Mesendoderm (in vitro differentiated cells): ENCODE data around the gene TRPM2.

Source experiments
- DNase-seq: peaks from one replicate; pipeline ENCODE4 v3.0.0; 2013
- H2AK5ac ChIP-seq: 2 replicates; pipeline ENCODE4 v1.6.1; 2013; ENCODE audit warnings: low read length, inconsistent platforms
- H2BK120ac ChIP-seq: 2 replicates; pipeline ENCODE4 v1.6.1; 2013; ENCODE audit warnings: low read depth, mild to moderate bottlenecking, low read length, moderate library complexity, mixed read lengths
- H2BK15ac ChIP-seq: replicated peaks from 2 replicates; pipeline ENCODE4 v1.6.1; 2013; ENCODE audit warnings: low read depth, mild to moderate bottlenecking, moderate library complexity
- H2BK5ac ChIP-seq: 2 replicates; pipeline ENCODE4 v1.6.1; 2013; ENCODE audit warnings: low read length, inconsistent platforms
- H3K18ac ChIP-seq: 2 replicates; pipeline ENCODE4 v1.6.1; 2013; ENCODE audit warnings: mild to moderate bottlenecking, low read length, mixed read lengths
- H3K23ac ChIP-seq: one replicate; pipeline ENCODE4 v1.6.1; 2013; ENCODE audit warnings: low read length
- H3K27ac ChIP-seq: 2 replicates; pipeline ENCODE4 v1.5.1; 2013; ENCODE audit warnings: low read depth, mild to moderate bottlenecking, inconsistent platforms, low read length, moderate library complexity
- H3K27me3 ChIP-seq: 2 replicates; pipeline ENCODE4 v1.6.1; 2013; ENCODE audit warnings: low read length, control low read depth, mild to moderate bottlenecking, inconsistent platforms; ENCODE audit not compliant: insufficient read depth, poor library complexity
- H3K36me3 ChIP-seq: 2 replicates; pipeline ENCODE4 v1.6.1; 2013; ENCODE audit warnings: low read length, inconsistent platforms; ENCODE audit not compliant: control insufficient read depth, insufficient read depth
- H3K4ac ChIP-seq: one replicate; pipeline ENCODE4 v1.6.1; 2013; ENCODE audit warnings: low read depth, mild to moderate bottlenecking, low read length, moderate library complexity
- H3K4me1 ChIP-seq: 2 replicates; pipeline ENCODE4 v1.6.1; 2013; ENCODE audit warnings: low read depth, low read length, inconsistent platforms; ENCODE audit not compliant: control insufficient read depth
- H3K4me2 ChIP-seq: 2 replicates; pipeline ENCODE4 v1.6.1; 2013; ENCODE audit warnings: low read length
- H3K4me3 ChIP-seq: 2 replicates; pipeline ENCODE4 v1.5.1; 2013; ENCODE audit warnings: mild to moderate bottlenecking, low read length
- H3K56ac ChIP-seq: one replicate; pipeline ENCODE4 v1.6.1; 2013; ENCODE audit warnings: low read length
- H3K79me1 ChIP-seq: 2 replicates; pipeline ENCODE4 v1.6.1; 2013; ENCODE audit warnings: low read length, inconsistent platforms
- H3K79me2 ChIP-seq: 2 replicates; pipeline ENCODE4 v1.6.1; 2013; ENCODE audit warnings: mild to moderate bottlenecking, low read length; ENCODE audit not compliant: control insufficient read depth, insufficient read depth
- H3K9ac ChIP-seq: 2 replicates; pipeline ENCODE4 v1.6.1; 2013; ENCODE audit warnings: low read length, inconsistent platforms
- H4K5ac ChIP-seq: one replicate; pipeline ENCODE4 v1.6.1; 2013; ENCODE audit warnings: low read length
- H4K8ac ChIP-seq: one replicate; pipeline ENCODE4 v1.6.1; 2013; ENCODE audit warnings: low read depth, mild to moderate bottlenecking, control low read depth, low read length, moderate library complexity
- WGBS: extraction: QIAGEN DNeasy Blood & Tissue Kit; methylation state at CpG from one replicate; pipeline ENCODE4 v1.1.7; 2013; ENCODE audit warnings: low lambda C conversion rate, missing lambda C conversion rate; ENCODE audit not compliant: insufficient coverage; ENCODE audit errors: extremely low coverage; 5-methylcytosine and 5-hydroxymethylcytosine counted together

The TRPM2 gene

GRCh38 chr21:44375281-44375651, 21.8 kb downstream of the TRPM2 start:
- Histone ChIP-seq H2BK5ac (no peak overlapping the region), H2BK15ac (no peak overlapping the region), H4K5ac (no peak overlapping the region), H3K9ac (no peak overlapping the region), H3K4me1 (no peaks in the 10 kb centered on the region), H2AK5ac (no peak overlapping the region), H3K4ac (no peak overlapping the region), H3K56ac (no peak overlapping the region), H3K27me3 (no peaks in the 10 kb centered on the region), H3K36me3 (no peaks in the 10 kb centered on the region), H2BK120ac (no peak overlapping the region), H3K4me3 (no peak overlapping the region), H3K23ac (no peak overlapping the region), H4K8ac (no peak overlapping the region), H3K18ac (no peak overlapping the region), H3K79me1 (no peaks in the 10 kb centered on the region), H3K27ac (no peak overlapping the region), H3K4me2 (no peak overlapping the region), H3K79me2 (no peaks in the 10 kb centered on the region)
- no CpG with 5 or more reads among the region's 10 CpGs for WGBS
- DNase-seq = no peak

DNA sequence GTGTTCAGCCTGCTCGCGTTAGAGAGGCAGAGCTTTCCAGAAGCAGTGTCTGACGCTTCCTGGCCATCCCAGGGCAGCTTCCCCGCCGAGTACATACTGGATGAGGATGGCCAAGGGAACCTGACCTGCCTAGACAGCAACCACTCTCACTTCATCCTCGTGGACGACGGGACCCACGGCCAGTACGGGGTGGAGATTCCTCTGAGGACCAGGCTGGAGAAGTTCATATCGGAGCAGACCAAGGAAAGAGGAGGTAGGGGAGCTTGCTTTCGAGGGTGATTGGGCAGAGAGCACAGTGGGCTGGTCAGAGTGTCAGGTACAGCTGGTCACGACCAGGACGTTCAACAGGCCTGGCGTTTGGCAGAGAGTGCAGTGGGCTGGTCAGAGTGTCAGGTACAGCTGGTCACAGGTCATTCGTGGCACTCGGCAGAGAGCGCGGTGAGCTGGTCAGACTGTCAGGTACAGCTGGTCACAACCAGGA, 22.4 kb downstream of the TRPM2 start:
- no peak for DNase-seq
- H2BK15ac ChIP-seq = no peak overlapping the region

GRCh38 chr21:44376606-44377005, 23.2 kb downstream of the TRPM2 start:
- H2BK5ac ChIP-seq = no peak overlapping the region
- no peaks in the 10 kb centered on the region for H3K79me2 ChIP-seq
- no peak overlapping the region for H2AK5ac ChIP-seq
- H3K56ac ChIP-seq = no peak overlapping the region
- no peaks in the 10 kb centered on the region for H3K4me1 ChIP-seq
- H4K5ac ChIP-seq = no peak overlapping the region
- no peak overlapping the region for H4K8ac ChIP-seq
- no peaks in the 10 kb centered on the region for H3K36me3 ChIP-seq
- H3K79me1 ChIP-seq = no peaks in the 10 kb centered on the region
- no CpG with 5 or more reads among the region's 9 CpGs for WGBS
- no peak overlapping the region for H3K18ac ChIP-seq
- no peak overlapping the region for H2BK120ac ChIP-seq
- no peak overlapping the region for H3K27ac ChIP-seq
- H2BK15ac ChIP-seq = no peak overlapping the region
- H3K4ac ChIP-seq = no peak overlapping the region
- H3K23ac ChIP-seq = no peak overlapping the region
- H3K9ac ChIP-seq = no peak overlapping the region
- H3K27me3 ChIP-seq = no peaks in the 10 kb centered on the region
- H3K4me2 ChIP-seq = no peak overlapping the region
- DNase-seq = no peak
- H3K4me3 ChIP-seq = no peak overlapping the region

More for the DNA sequence above, 22.4 kb downstream of the TRPM2 start:
- no peaks in the 10 kb centered on the region for H3K27me3 ChIP-seq
- no CpG with 5 or more reads among the region's 19 CpGs for WGBS
- no peaks in the 10 kb centered on the region for H3K79me1 ChIP-seq
- H3K4me1 ChIP-seq = no peaks in the 10 kb centered on the region
- H3K27ac ChIP-seq = no peak overlapping the region
- H3K18ac ChIP-seq = no peak overlapping the region
- no peak overlapping the region for H3K4me2 ChIP-seq
- H3K79me2 ChIP-seq = no peaks in the 10 kb centered on the region
- H3K56ac ChIP-seq = no peak overlapping the region
- no peak overlapping the region for H3K4me3 ChIP-seq
- no peak overlapping the region for H4K5ac ChIP-seq
- H3K23ac ChIP-seq = no peak overlapping the region
- no peak overlapping the region for H4K8ac ChIP-seq
- no peak overlapping the region for H3K4ac ChIP-seq
- no peak overlapping the region for H2AK5ac ChIP-seq
- H3K9ac ChIP-seq = no peak overlapping the region
- H2BK5ac ChIP-seq = no peak overlapping the region
- H2BK120ac ChIP-seq = no peak overlapping the region
- no peaks in the 10 kb centered on the region for H3K36me3 ChIP-seq

DNA sequence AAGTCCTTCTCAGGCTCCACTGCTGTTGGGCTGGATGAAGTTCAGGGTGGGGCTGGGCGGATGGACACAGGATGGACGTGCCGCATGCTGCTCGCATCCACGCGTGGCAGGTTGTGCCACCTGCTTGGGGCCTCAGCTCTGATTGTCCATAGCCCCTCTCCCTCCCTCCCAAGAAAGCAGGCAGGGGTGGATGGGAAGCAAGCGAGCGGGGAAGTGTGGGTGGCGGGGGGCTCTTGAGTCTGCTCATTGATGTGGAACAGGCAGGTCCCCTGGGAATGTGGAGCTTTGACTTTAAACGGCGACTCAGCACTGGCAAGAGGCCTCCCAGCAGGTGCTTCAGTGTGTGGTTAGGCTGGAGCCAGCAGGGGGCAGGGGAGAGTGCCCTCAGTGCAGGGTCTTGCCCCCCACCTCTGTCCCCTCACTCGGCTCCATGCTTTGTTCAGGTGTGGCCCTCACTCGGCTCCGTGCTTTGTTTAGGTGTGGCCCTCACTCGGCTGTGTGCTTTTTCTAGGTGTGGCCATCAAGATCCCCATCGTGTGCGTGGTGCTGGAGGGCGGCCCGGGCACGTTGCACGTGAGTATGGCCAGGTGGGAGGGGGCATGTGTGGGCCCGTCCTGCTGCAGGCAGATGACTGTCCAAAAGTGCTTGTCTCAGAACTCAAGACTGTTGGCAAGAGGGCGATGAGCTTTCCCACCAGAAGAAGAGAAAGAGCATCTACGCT, 23.9 kb downstream of the TRPM2 start:
- no peak overlapping the region for H2AK5ac ChIP-seq
- H3K27me3 ChIP-seq = no peaks in the 10 kb centered on the region
- H4K8ac ChIP-seq = no peak overlapping the region
- no CpG with 5 or more reads among the region's 24 CpGs for WGBS
- H2BK5ac ChIP-seq = no peak overlapping the region
- no peaks in the 10 kb centered on the region for H3K36me3 ChIP-seq
- H3K9ac ChIP-seq = no peak overlapping the region
- H3K56ac ChIP-seq = no peak overlapping the region
- H3K27ac ChIP-seq = no peak overlapping the region
- no peak overlapping the region for H3K18ac ChIP-seq
- H2BK15ac ChIP-seq = no peak overlapping the region
- H3K4ac ChIP-seq = no peak overlapping the region
- peak; percentile 31 for DNase-seq
- H3K4me2 ChIP-seq = no peak overlapping the region
- no peak overlapping the region for H3K23ac ChIP-seq
- H2BK120ac ChIP-seq = no peak overlapping the region
- H3K4me3 ChIP-seq = no peak overlapping the region
- H3K79me1 ChIP-seq = no peaks in the 10 kb centered on the region
- no peaks in the 10 kb centered on the region for H3K79me2 ChIP-seq
- no peaks in the 10 kb centered on the region for H3K4me1 ChIP-seq
- H4K5ac ChIP-seq = no peak overlapping the region

DNA sequence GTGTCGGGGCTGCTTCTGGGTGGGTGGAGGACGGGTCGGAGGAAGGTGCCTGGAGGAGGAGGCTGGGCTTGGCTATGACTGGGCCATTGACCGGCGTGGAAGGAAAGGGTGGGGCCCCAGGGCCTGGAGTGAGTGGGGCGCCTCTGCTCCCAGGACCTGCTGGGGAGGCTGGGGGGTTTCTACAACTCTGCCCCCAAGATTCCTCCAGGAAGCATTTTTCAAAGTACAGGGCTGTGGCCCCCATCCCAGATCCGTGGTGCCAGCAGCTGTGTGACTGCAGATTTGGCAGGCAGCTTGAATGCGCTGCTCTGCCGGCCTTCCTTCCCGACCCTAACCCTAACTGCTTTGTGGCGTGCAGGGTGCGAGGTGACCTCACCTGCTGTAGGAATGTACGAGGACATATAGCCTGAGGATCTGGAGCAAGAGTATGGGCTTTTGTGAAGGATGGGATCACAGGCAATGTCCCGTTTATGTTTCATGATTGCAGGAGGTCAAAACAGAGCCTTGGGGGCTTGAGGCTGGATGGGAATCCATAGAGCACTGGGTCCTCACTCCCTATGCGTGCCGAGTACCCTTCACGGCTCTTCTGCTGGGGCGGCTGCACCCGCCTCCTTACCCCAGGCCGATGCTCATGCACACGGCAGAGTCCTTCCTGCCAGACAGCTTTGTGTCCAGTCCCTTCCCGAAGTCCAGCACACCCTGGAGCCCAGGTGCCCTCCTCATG, 24.7 kb downstream of the TRPM2 start:
- H3K27ac ChIP-seq = no peak overlapping the region
- no peak overlapping the region for H2BK120ac ChIP-seq
- H4K5ac ChIP-seq = no peak overlapping the region
- no peaks in the 10 kb centered on the region for H3K4me1 ChIP-seq
- H3K9ac ChIP-seq = no peak overlapping the region
- no peak overlapping the region for H2BK15ac ChIP-seq
- no peak overlapping the region for H3K4ac ChIP-seq
- no peak overlapping the region for H3K4me3 ChIP-seq
- H3K36me3 ChIP-seq = no peaks in the 10 kb centered on the region
- H2BK5ac ChIP-seq = no peak overlapping the region
- H3K4me2 ChIP-seq = no peak overlapping the region
- no peak overlapping the region for H4K8ac ChIP-seq
- no peak for DNase-seq
- H3K56ac ChIP-seq = no peak overlapping the region
- no CpG with 5 or more reads among the region's 22 CpGs for WGBS
- H3K79me2 ChIP-seq = no peaks in the 10 kb centered on the region
- no peak overlapping the region for H3K23ac ChIP-seq
- no peak overlapping the region for H2AK5ac ChIP-seq
- H3K27me3 ChIP-seq = no peaks in the 10 kb centered on the region
- H3K79me1 ChIP-seq = no peaks in the 10 kb centered on the region
- no peak overlapping the region for H3K18ac ChIP-seq
